Hepatocyte (in vitro differentiated cells): ENCODE results near the gene ZNF423.

Experiments
- CTCF ChIP-seq: fragments of 200-600 bp; sonication (generic); IDR thresholded peaks from 2 replicates; pipeline ENCODE4 v1.5.1; 2016; ENCODE audit warnings: antibody characterized with exemption, mild to moderate bottlenecking; ENCODE audit not compliant: poor library complexity
- EZH2 ChIP-seq: fragments of 200-600 bp; sonication (generic); IDR thresholded peaks from 2 replicates; pipeline ENCODE4 v1.6.1; 2016; ENCODE audit warnings: antibody characterized with exemption, mild to moderate bottlenecking, borderline replicate concordance

- no peak for TF ChIP-seq CTCF
- TF ChIP-seq EZH2: no peak
Measured at GRCh38 chr16:49615576-49615975, 240.3 kb downstream of the ZNF423 start.
